HCT116 (cell line): ENCODE measurements around the gene PHC3. TPM values are rescaled to one million over a fixed set of nuclear protein-coding genes. Genes with fewer than 3 reads are reported as not detected.

ENCODE experiments used
- ATAC-seq: fragments of 200-7000 bp; cut with Tn5 transposase; 2 replicates; pipeline ENCODE4 v1.9.1; 2020; ENCODE audit warnings: mild to moderate bottlenecking, moderate library complexity
- BruUV-seq: library from RNA; stranded (reverse); fragments of 400-500 nt; replicated peaks from 2 replicates; lab custom pipeline; 2021; lab: Mats Ljungman, UMichigan
- CTCF ChIA-PET: fragments of 300-600 bp; sonication (Branson Sonifier 250); formaldehyde crosslinking; loops from one replicate; lab custom pipeline; 2021; ENCODE audit warnings: antibody characterized with exemption; lab: Charles Lee
- POLR2A ChIA-PET: fragments of 300-600, 350-600 bp; sonication (Branson Sonifier 250); formaldehyde crosslinking; loops from one replicate; lab custom pipeline; 2021; ENCODE audit warnings: antibody characterized with exemption; lab: Charles Lee
- RAD21 ChIA-PET, 2 experiments: fragments of 300-600 bp; sonication (Branson Sonifier 250); formaldehyde crosslinking; loops; one replicate each; lab custom pipeline; 2023; ENCODE audit warnings: low total read pairs in 2 of 2; ENCODE audit not compliant: uncharacterized antibody in 2 of 2, unreplicated experiment in 2 of 2, low non-redundant PET in 1 of 2; lab: Charles Lee
- DNase-seq: peaks from one replicate; pipeline ENCODE4 v3.0.0-alpha.2; 2010; ENCODE audit warnings: low read depth, low spot score
- H2AFZ ChIP-seq: fragments of 200-600 bp; shearing (Covaris generic), sonication (generic); 2 replicates; pipeline ENCODE4 v1.6.1; 2017; ENCODE audit warnings: low read depth, mixed run types, mixed read lengths, antibody characterized with exemption, low read length; ENCODE audit not compliant: poor library complexity, severe bottlenecking
- H3K27ac ChIP-seq: 2 replicates; pipeline ENCODE4 v1.5.1; 2012; ENCODE audit warnings: low read depth, low read length
- H3K27me3 ChIP-seq: fragments of 200-600 bp; sonication (generic); 2 replicates; pipeline ENCODE4 v1.6.1; 2016; ENCODE audit warnings: mixed run types, low read length, mixed read lengths; ENCODE audit not compliant: insufficient read depth
- H3K36me3 ChIP-seq, 2 experiments: fragments of 200-500 bp in 1 of 2; fragments of 200-600 bp in 1 of 2; sonication (Bioruptor generic) in 1 of 2; sonication (generic) in 1 of 2; 2 replicates each; pipeline versions ENCODE4 v1.5.1 to v1.6.1; 2014 to 2016; ENCODE audit warnings: low read length in 2 of 2, inconsistent platforms in 1 of 2, mixed read lengths in 1 of 2, mixed run types in 1 of 2; ENCODE audit not compliant: insufficient read depth in 2 of 2, control insufficient read depth in 1 of 2
- H3K4me1 ChIP-seq, 2 experiments: fragments of 200-600 bp in 1 of 2; sonication (generic) in 1 of 2; 2 replicates each; pipeline versions ENCODE4 v1.5.1 to v1.6.1; 2012 to 2017; ENCODE audit warnings: low read length in 2 of 2, inconsistent platforms in 1 of 2, mild to moderate bottlenecking in 1 of 2, mixed read lengths in 1 of 2, mixed run types in 1 of 2, moderate library complexity in 1 of 2; ENCODE audit not compliant: insufficient read depth in 2 of 2, control insufficient read depth in 1 of 2
- H3K4me2 ChIP-seq: fragments of 200-600 bp; sonication (generic); 2 replicates; pipeline ENCODE4 v1.6.1; 2017; ENCODE audit warnings: mixed run types, low read length, mixed read lengths
- H3K4me3 ChIP-seq, 2 experiments: fragments of 200-600 bp in 1 of 2; sonication (generic) in 1 of 2; replicated peaks in 1 of 2; 2 replicates each; pipeline ENCODE4 v1.5.1; 2011 to 2016; ENCODE audit warnings: low read length in 2 of 2, control low read depth in 1 of 2, low read depth in 1 of 2, mild to moderate bottlenecking in 1 of 2, mixed read lengths in 1 of 2, mixed run types in 1 of 2
- H3K79me2 ChIP-seq: fragments of 200-600 bp; sonication (generic); 2 replicates; pipeline ENCODE4 v1.6.1; 2017; ENCODE audit warnings: mild to moderate bottlenecking, mixed run types, low read length, moderate library complexity, mixed read lengths; ENCODE audit not compliant: insufficient read depth
- H3K9ac ChIP-seq: fragments of 200-600 bp; sonication (generic); 2 replicates; pipeline ENCODE4 v1.6.1; 2016; ENCODE audit warnings: low read length, mixed read lengths
- H3K9me2 ChIP-seq: fragments of 200-600 bp; sonication (generic), shearing (Covaris generic); 2 replicates; pipeline ENCODE4 v1.6.1; 2017; ENCODE audit warnings: mixed run types, mild to moderate bottlenecking, moderate library complexity; ENCODE audit not compliant: insufficient read depth
- H3K9me3 ChIP-seq, 2 experiments: fragments of 200-500 bp in 1 of 2; fragments of 200-600 bp in 1 of 2; sonication (Bioruptor generic) in 1 of 2; sonication (generic) in 1 of 2; 2 replicates each; pipeline ENCODE4 v1.6.1; 2014 to 2017; ENCODE audit warnings: low read length in 2 of 2, mixed read lengths in 2 of 2, inconsistent platforms in 1 of 2, low read depth in 1 of 2, mild to moderate bottlenecking in 1 of 2, mixed run types in 1 of 2, moderate library complexity in 1 of 2; ENCODE audit not compliant: control insufficient read depth in 1 of 2, insufficient read depth in 1 of 2
- H4K20me1 ChIP-seq: fragments of 200-600 bp; sonication (generic), shearing (Covaris generic); 2 replicates; pipeline ENCODE4 v1.6.1; 2017; ENCODE audit warnings: mixed run types, mild to moderate bottlenecking, moderate library complexity; ENCODE audit not compliant: insufficient read depth
- CTCF ChIP-seq, 3 experiments: fragments of 200-600 bp in 1 of 3; sonication (generic) in 1 of 3; IDR thresholded peaks in 2 of 3; conservative IDR thresholded peaks in 1 of 3; 2 replicates each; pipeline ENCODE4 v1.5.1; 2012 to 2017; ENCODE audit warnings: low read depth in 2 of 3, low read length in 2 of 3, antibody characterized with exemption in 1 of 3, borderline replicate concordance in 1 of 3, control low read depth in 1 of 3, mild to moderate bottlenecking in 1 of 3, mixed read lengths in 1 of 3, mixed run types in 1 of 3, moderate library complexity in 1 of 3; ENCODE audit not compliant: insufficient read depth in 1 of 3
- EGR1 ChIP-seq: IDR thresholded peaks from 2 replicates; pipeline ENCODE4 v1.6.1; 2012; ENCODE audit warnings: low read depth
- ELF1 ChIP-seq: IDR thresholded peaks from 2 replicates; pipeline ENCODE4 v1.6.1; 2012; ENCODE audit warnings: low read depth, borderline replicate concordance
- FOSL1 ChIP-seq: IDR thresholded peaks from 2 replicates; pipeline ENCODE4 v1.6.1; 2012; ENCODE audit warnings: low read depth
- JUND ChIP-seq: IDR thresholded peaks from 2 replicates; pipeline ENCODE4 v1.6.1; 2012
- POLR2A ChIP-seq: IDR thresholded peaks from 2 replicates; pipeline ENCODE4 v1.7.0; 2011; ENCODE audit warnings: borderline replicate concordance; ENCODE audit not compliant: insufficient read depth, insufficient read length; ENCODE audit errors: extremely low read depth
- POLR2AphosphoS5 ChIP-seq: IDR thresholded peaks from 2 replicates; pipeline ENCODE4 v1.6.1; 2011; ENCODE audit warnings: mild to moderate bottlenecking, low read depth, low read length, moderate library complexity
- REST ChIP-seq: IDR thresholded peaks from 2 replicates; pipeline ENCODE4 v1.6.1; 2012; ENCODE audit warnings: low read depth
- SP1 ChIP-seq: IDR thresholded peaks from 2 replicates; pipeline ENCODE4 v1.6.1; 2012; ENCODE audit warnings: low read depth
- TCF7L2 ChIP-seq: IDR thresholded peaks from 2 replicates; pipeline ENCODE4 v1.7.0; 2011; ENCODE audit warnings: borderline replicate concordance, inconsistent platforms; ENCODE audit not compliant: insufficient read depth, insufficient read length; ENCODE audit errors: extremely low read depth
- YY1 ChIP-seq: IDR thresholded peaks from 2 replicates; pipeline ENCODE4 v1.6.1; 2011; ENCODE audit warnings: low read length, low read depth, moderate library complexity, mild to moderate bottlenecking; ENCODE audit not compliant: insufficient replicate concordance; ENCODE audit errors: extremely low read depth
- ZFX ChIP-seq: fragments of 450-650 bp; IDR thresholded peaks from 2 replicates; pipeline ENCODE4 v1.6.1; 2017
- ZNF274 ChIP-seq: fragments of 200-500 bp; sonication (Bioruptor generic); IDR thresholded peaks from 2 replicates; pipeline ENCODE4 v1.6.1; 2014; ENCODE audit warnings: mild to moderate bottlenecking, low read depth, low read length, inconsistent platforms
- intact Hi-C: fragments of 100-400 bp; cut with micrococcal nuclease; formaldehyde crosslinking; loops from 2 replicates; pipeline ENCODE4 v1.10.0; 2022
- total RNA-seq: library from RNA; stranded (reverse); gene quantifications from one replicate; pipeline ENCODE4 v1.2.1, GENCODE V29; 2021; ENCODE audit not compliant: unreplicated experiment

The PHC3 gene
- total RNA-seq, 1 experiment from 2014 or later: 40.1 TPM

- Histone ChIP-seq H2AFZ (no peak overlapping the region), H3K27me3 (no peaks in the 10 kb centered on the region), H3K4me1 (no peaks in the 10 kb centered on the region), H3K79me2 (peaks cover 57% of the 10 kb centered on the region), H4K20me1 (peaks cover 4% of the 10 kb centered on the region; the same call in 1 of the 2 replicates), H3K36me3 (no peaks in the 10 kb centered on the region), H3K9ac (no peak overlapping the region), H3K27ac (no peak overlapping the region), H3K9me3 (no peaks in the 10 kb centered on the region), H3K4me3 (no peak overlapping the region), H3K9me2 (no peaks in the 10 kb centered on the region), H3K4me2 (no peak overlapping the region)
- ChIA-PET POLR2A (no interaction called here), RAD21 (no interaction called here), CTCF (no interaction called here)
- BruUV-seq: no TSS peak
- DNase-seq: no peak
- no peak for ATAC-seq
- TF ChIP-seq ZNF274 (no peak), POLR2AphosphoS5 (no peak), REST (no peak), CTCF (IDR thresholded peaks at IDR 0.05 in 2 of 3, conservative IDR thresholded peaks at IDR 0.05 in 1 of 3; ENCODE audit: borderline replicate concordance in 1 of 3, insufficient read depth in 1 of 3, low read depth in 2 of 3, low read length in 2 of 3) (no peak), JUND (no peak), TCF7L2 (no peak), YY1 (no peak), EGR1 (no peak), ELF1 (no peak), SP1 (no peak), POLR2A (no peak), ZFX (no peak), FOSL1 (no peak)
- intact Hi-C loops: no loop called here
These were observed 32.5 kb downstream of the PHC3 start for GRCh38 chr3:170149016-170149415.
